ENCODE data around the gene TRRAP. TPM values are rescaled to one million over a fixed set of nuclear protein-coding genes. Genes with fewer than 3 reads are reported as not detected.

The TRRAP gene
- total and polyA plus RNA-seq, 2 of the 8 experiments (the other 6 are each of a cell fraction or from before 2014, with no cell fraction given) = 21.7 to 48.6 TPM

DNA sequence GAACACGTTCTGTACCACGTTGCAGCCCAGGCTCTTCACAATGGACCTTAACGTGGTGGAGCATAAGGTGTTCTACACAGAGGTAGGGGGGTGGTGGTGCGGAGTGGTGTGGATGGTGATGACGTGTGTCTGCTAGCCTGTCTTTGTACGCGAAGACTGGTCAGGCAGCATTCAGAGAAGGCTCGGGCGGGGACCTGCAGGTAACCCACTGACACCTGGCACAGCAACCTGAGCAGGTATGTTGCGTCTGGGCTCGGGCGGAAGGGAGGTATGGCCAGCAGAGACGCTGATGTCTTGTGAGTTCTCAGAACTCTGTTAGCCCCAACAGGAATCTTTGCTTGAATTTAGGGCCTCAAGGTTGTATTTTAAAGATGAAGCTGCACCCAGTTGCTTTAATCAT is 55.0 kb downstream of the TRRAP start:
- Histone ChIP-seq H3K79me2 (ENCODE audit: control insufficient read depth in 1 of 2, insufficient read depth in 2 of 2, low read length in 2 of 2) (no peaks in the 10 kb centered on the region), H2AFZ (ENCODE audit: low read length) (no peak overlapping the region), H3K4me1 (replicated peaks in 1 of 4; ENCODE audit: control insufficient read depth in 3 of 4, insufficient read depth in 4 of 4, low read length in 3 of 4) (no peaks in the 10 kb centered on the region), H2BK15ac (ENCODE audit: low read length) (no peak overlapping the region), H3K23me2 (ENCODE audit: low read depth, low read length) (no peaks in the 10 kb centered on the region), H3K9me3 (ENCODE audit: insufficient read depth in 2 of 2, low read depth in 1 of 2, low read length in 1 of 2) (no peaks in the 10 kb centered on the region), H3K79me1 (ENCODE audit: low read depth, low read length) (no peaks in the 10 kb centered on the region), H2BK20ac (ENCODE audit: low read length) (no peak overlapping the region), H4K91ac (replicated peaks; ENCODE audit: insufficient read length, low read length) (no peak overlapping the region), H3K14ac (ENCODE audit: insufficient read length) (no peak overlapping the region), H3K9ac (replicated peaks in 1 of 4; ENCODE audit: extremely low read depth in 1 of 4, low read depth in 3 of 4, low read length in 3 of 4) (no peak overlapping the region), H3K27ac (ENCODE audit: low read depth, low read length) (no peak overlapping the region), H3K4me3 (ENCODE audit: extremely low read depth in 1 of 4, insufficient read depth in 2 of 4, low read depth in 3 of 4, low read length in 4 of 4) (no peak overlapping the region), H3K23ac (ENCODE audit: insufficient read length) (no peak overlapping the region), H2AK5ac (ENCODE audit: low read depth, low read length) (no peak overlapping the region), H4K5ac (ENCODE audit: insufficient read length, low read depth, low read length) (no peak overlapping the region), H3K4me2 (ENCODE audit: insufficient read depth in 1 of 2, low read depth in 2 of 2, low read length in 2 of 2) (no peak overlapping the region), H3K18ac (ENCODE audit: extremely low read depth, low read length) (no peak overlapping the region), H3K36me3 (ENCODE audit: control insufficient read depth in 2 of 4, insufficient read depth in 4 of 4, low read length in 3 of 4) (peaks cover 14 to 88% (median 71%) of the 10 kb centered on the region in 4 experiments; a peak in 7 of 8 replicates), H3K56ac (replicated peaks; ENCODE audit: insufficient read length, low read depth, low read length) (no peak overlapping the region), H3K4ac (replicated peaks; ENCODE audit: insufficient read length, low read depth, low read length) (no peak overlapping the region), H3K27me3 (replicated peaks in 1 of 4; ENCODE audit: control insufficient read depth in 3 of 4, extremely low read depth in 1 of 4, insufficient read depth in 3 of 4, low read length in 3 of 4) (no peaks in the 10 kb centered on the region), H2BK12ac (ENCODE audit: low read depth, low read length) (no peak overlapping the region), H4K8ac (ENCODE audit: extremely low read depth, insufficient read depth, low read length) (no peak overlapping the region), H2BK5ac (ENCODE audit: low read depth, low read length) (no peak overlapping the region), H2BK120ac (replicated peaks; ENCODE audit: low read depth, low read length) (no peak overlapping the region), H4K20me1 (replicated peaks in 1 of 2; ENCODE audit: control insufficient read depth in 1 of 2, insufficient read depth in 2 of 2, low read length in 2 of 2) (peaks cover 0 to 4% of the 10 kb centered on the region in 2 experiments)
- no peak for DNase-seq (ENCODE audit: low read depth in 1 of 2, low spot score in 2 of 2)
- 92% methylated on average over 13 of the region's 13 CpGs; no CpG with 5 or more reads in 1 of the 2 experiments for WGBS, 2 experiments (ENCODE audit: extremely low coverage in 1 of 2, insufficient coverage in 1 of 2, insufficient read length in 1 of 2, insufficient replicate concordance in 2 of 2, low coverage in 1 of 2, low lambda C conversion rate in 2 of 2, missing lambda C conversion rate in 1 of 2)
- TF ChIP-seq TEAD4 (IDR thresholded peaks at IDR 0.05; ENCODE audit: low read depth, low read length) (no peak), RBBP5 (IDR thresholded peaks at IDR 0.05; ENCODE audit: borderline replicate concordance, low read depth, low read length) (no peak), SUZ12 (IDR thresholded peaks at IDR 0.05; ENCODE audit: low read length) (no peak)
- ChIA-PET POLR2A (ENCODE audit: partially characterized antibody) (no interaction called here), CTCF (ENCODE audit: partially characterized antibody) (interaction anchor here (1.1 kb wide), 1 partner anchor 386 kb away, joined by 3 read pairs; no protein-coding TSS in a partner anchor)
- FAIRE-seq = no peak

All from H1 (cell line).